ENCODE results near the gene GEMIN2. TPM values are rescaled to one million over a fixed set of nuclear protein-coding genes. Genes with fewer than 3 reads are reported as not detected.

Gene GEMIN2
- polyA plus RNA-seq, 2 of the 4 experiments (the other 2 are of a cell fraction): 30.6 to 67.8 TPM

- DNase-seq (ENCODE audit: low read depth in 1 of 2, low spot score in 1 of 2) (no peak), FAIRE-seq (no peak), ATAC-seq (peak; percentile 13 to 19; a peak in 3 of 6 replicates)
- H3K27ac ChIP-seq: peak overlapping the region; percentile 83 to 85
- whole genome bisulfite sequencing (ENCODE audit: missing lambda C conversion rate): 35% methylated on average over 3 of the region's 3 CpGs
- peak overlapping the region; percentile 78 for H3K4me2 ChIP-seq
- POLR2A ChIA-PET: interaction anchor here (0.7 to 2.4 kb wide), 6 partner anchors 11 to 319 kb away, joined by 5 to 32 read pairs (median 8); partner anchors contain the start of genes FBXO33, PNN, SEC23A and TRAPPC6B
- peaks cover 13% of the 10 kb centered on the region; the same call in 2 of the 3 replicates for H3K4me1 ChIP-seq
- TF ChIP-seq ZC3H11A (IDR thresholded peaks at IDR 0.05) (no peak), ZNF302 (CRISPR knock-in tag; IDR thresholded peaks at IDR 0.05) (no peak), POLR2AphosphoS2 (conservative IDR thresholded peaks at IDR 0.05; ENCODE audit: low read length) (no peak), TFCP2L1 (CRISPR knock-in tag; IDR thresholded peaks at IDR 0.05) (no peak), SREBF2 (IDR thresholded peaks at IDR 0.05) (no peak), BHLHE40 (IDR thresholded peaks at IDR 0.05; ENCODE audit: low read depth, low read length) (no peak), EP300 (IDR thresholded peaks at IDR 0.05) (no peak), CHD4 (IDR thresholded peaks at IDR 0.05; ENCODE audit: borderline replicate concordance) (no peak), BCL3 (IDR thresholded peaks at IDR 0.05) (no peak), GATA3 (IDR thresholded peaks at IDR 0.05; ENCODE audit: borderline replicate concordance) (no peak), MAX (IDR thresholded peaks at IDR 0.05) (no peak), ZFP36 (IDR thresholded peaks at IDR 0.05; ENCODE audit: borderline replicate concordance, partially characterized antibody) (no peak), NR3C1 (IDR thresholded peaks at IDR 0.05) (no peak), HOXB13 (CRISPR knock-in tag; IDR thresholded peaks at IDR 0.05; ENCODE audit: low read depth) (no peak), JUNB (IDR thresholded peaks at IDR 0.05) (no peak), MAZ (IDR thresholded peaks at IDR 0.05; ENCODE audit: borderline replicate concordance, low read depth, low read length) (no peak), NPAS2 (CRISPR knock-in tag; IDR thresholded peaks at IDR 0.05; ENCODE audit: borderline replicate concordance) (no peak; the same call in 1 of the 2 replicates), USF2 (IDR thresholded peaks at IDR 0.05) (no peak), TP53 (CRISPR knock-in tag; IDR thresholded peaks at IDR 0.05) (no peak), E2F6 (IDR thresholded peaks at IDR 0.05; ENCODE audit: borderline replicate concordance, low read depth) (no peak)
- H3K4me3 ChIP-seq: peak overlapping the region; percentile 69
- H3K9me3 ChIP-seq: no peaks in the 10 kb centered on the region
- CTCF ChIA-PET: interaction anchor here (1.0 kb wide), 1 partner anchor 255 kb away, joined by 5 read pairs; no protein-coding TSS in a partner anchor
Measured at GRCh38 chr14:39113685-39114072, 444 bp upstream of the GEMIN2 start.

- no peak for ATAC-seq
- POLR2A ChIA-PET: no interaction called here
- no peak for DNase-seq (ENCODE audit: low read depth in 1 of 2, low spot score in 1 of 2)
- 94% methylated on average over 3 of the region's 3 CpGs for WGBS (ENCODE audit: missing lambda C conversion rate)
- H3K4me1 ChIP-seq: no peaks in the 10 kb centered on the region
- H3K9me3 ChIP-seq: no peaks in the 10 kb centered on the region
- no peak for TF ChIP-seq PHF8 (IDR thresholded peaks at IDR 0.05; ENCODE audit: borderline replicate concordance, low read depth)
- TF ChIP-seq HES2 (IDR thresholded peaks at IDR 0.05): no peak
- no peak for TF ChIP-seq HDAC2 (IDR thresholded peaks at IDR 0.05)
- no peak overlapping the region for H3K27ac ChIP-seq
- no peak overlapping the region for H3K4me3 ChIP-seq
- CTCF ChIA-PET: interaction anchor here (0.6 kb wide), 1 partner anchor 71 kb away, joined by 3 read pairs; no protein-coding TSS in a partner anchor
- FAIRE-seq: no peak
- no peak overlapping the region for H3K4me2 ChIP-seq
Measured at GRCh38 chr14:39122330-39123138, 8.4 kb downstream of the GEMIN2 start.
